Measurements from ENCODE around the gene NBEA.
"Not testable (repeated sequence)": the region's sequence is repeated elsewhere in the genome, so short reads cannot be mapped to it uniquely, and the experiment has no call there.

Gene NBEA

GRCh38 chr13:34959489-34959888 lies 17.4 kb downstream of the NBEA start:
- no peak for DNase-seq (ENCODE audit: low read depth in 2 of 2)

GRCh38 chr13:34964558-34964957 lies 22.5 kb downstream of the NBEA start:
- DNase-seq (ENCODE audit: low read depth in 2 of 2) = no peak

- no peak for DNase-seq (ENCODE audit: low read depth in 2 of 2)
Measured at GRCh38 chr13:34967851-34968562, 25.9 kb downstream of the NBEA start.

- DNase-seq (ENCODE audit: low read depth in 2 of 2) = not testable (repeated sequence)
Measured at GRCh38 chr13:34969539-34969938, 27.5 kb downstream of the NBEA start.

GRCh38 chr13:34970961-34971360 lies 28.9 kb downstream of the NBEA start:
- DNase-seq (ENCODE audit: low read depth in 2 of 2) = no peak

DNA sequence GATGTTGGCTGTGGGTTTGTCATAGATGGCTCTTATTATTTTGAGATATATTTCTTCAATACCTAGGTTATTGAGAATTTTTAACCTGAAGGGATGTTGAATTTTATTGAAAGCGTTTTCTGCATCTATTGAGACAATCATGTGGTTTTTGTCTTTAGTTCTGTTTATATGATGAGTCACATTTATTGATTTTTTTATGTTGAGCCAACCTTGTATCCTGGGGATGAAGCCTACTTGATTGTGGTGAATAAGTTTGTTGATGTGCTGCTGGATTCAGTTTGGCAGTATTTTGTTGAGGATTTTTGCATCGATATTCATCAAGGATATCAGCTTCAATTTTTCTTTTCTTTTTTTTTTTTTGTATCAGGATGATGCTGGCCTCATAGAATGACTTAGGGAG lies 29.4 kb downstream of the NBEA start:
- no peak for DNase-seq (ENCODE audit: low read depth in 2 of 2)

DNA sequence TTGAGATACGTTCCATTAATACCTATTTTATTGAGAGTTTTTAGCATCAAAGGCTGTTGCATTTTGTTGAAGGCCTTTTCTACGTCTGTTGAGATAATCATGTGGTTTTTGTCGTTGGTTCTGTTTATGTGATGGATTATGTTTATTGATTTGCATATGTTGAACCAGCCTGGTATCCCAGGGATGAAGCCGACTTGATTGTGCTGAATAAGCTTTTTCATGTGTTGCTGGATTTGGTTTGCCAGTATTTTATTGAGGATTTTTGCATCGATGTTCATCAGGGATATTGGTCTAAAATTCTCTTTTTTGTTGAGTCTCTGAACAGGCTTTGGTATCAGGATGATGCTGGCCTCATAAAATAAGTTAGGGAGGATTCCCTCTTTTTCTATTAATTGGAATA lies 43.1 kb downstream of the NBEA start:
- not testable (repeated sequence) for DNase-seq (ENCODE audit: low read depth in 2 of 2)

GRCh38 chr13:34988330-34988791 lies 46.3 kb downstream of the NBEA start:
- DNase-seq (ENCODE audit: low read depth in 2 of 2) = no peak

GRCh38 chr13:34990399-34991214 lies 48.5 kb downstream of the NBEA start:
- no peak for DNase-seq (ENCODE audit: low read depth in 2 of 2)

- no peak for DNase-seq (ENCODE audit: low read depth in 2 of 2)
Measured at GRCh38 chr13:34993470-34993869, 51.4 kb downstream of the NBEA start.

GRCh38 chr13:35003734-35004133 lies 61.7 kb downstream of the NBEA start:
- not testable (repeated sequence) for DNase-seq (ENCODE audit: low read depth in 2 of 2)

DNA sequence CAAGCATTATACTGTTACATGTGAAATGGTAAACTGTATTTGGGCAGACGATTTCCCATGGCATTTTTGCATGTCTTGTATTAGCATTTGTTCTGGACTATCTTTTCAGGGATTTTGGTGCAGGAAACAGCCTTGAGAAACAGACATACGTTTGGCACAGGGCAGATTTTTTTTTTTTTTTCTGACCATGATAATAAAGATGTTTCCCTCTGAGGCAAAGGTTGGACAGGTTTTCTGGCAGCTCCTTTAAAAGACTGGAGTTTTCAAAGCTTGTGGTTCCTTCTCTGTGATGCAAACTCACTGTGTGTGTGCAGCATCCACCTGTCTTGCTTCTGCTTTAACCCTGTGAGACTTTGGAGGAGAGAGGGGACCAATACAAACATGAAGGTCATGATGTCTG lies 63.0 kb downstream of the NBEA start:
- no peak for DNase-seq (ENCODE audit: low read depth in 2 of 2)

GRCh38 chr13:35014606-35015213 lies 72.6 kb downstream of the NBEA start:
- no peak for DNase-seq (ENCODE audit: low read depth in 2 of 2)

DNA sequence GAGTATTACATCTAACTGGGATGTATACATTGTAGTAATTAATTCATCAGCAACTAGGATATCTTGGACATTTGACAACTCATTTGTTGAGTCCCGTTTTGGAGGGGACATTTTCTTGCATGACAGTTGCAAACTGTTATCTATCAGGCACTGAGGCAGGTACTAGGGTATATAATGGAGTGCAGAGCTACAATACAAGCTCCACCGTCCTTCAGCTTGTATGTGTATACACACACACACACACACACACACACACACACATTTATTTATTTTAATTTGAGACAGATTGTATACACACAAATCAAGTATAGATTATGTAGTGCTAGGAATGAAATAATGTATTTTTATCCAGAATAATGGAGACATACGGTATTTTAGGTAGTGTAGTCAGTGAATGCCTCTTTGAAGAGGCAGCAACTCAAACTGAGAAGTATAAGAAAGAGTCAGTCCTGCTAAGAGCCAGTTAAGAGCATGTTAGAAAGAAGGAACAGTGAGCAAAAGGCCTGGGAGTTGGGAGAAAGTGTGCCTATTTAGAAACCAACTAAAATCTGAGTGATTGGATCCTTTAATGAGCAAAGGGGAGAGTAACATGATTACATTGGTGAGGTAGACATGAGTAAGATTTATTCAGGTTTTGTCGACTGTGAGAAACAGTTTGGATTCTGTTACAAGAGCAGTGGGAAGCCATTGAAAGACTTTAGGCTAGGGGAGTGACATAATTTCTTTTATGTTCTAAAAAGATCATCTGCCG lies 74.5 kb downstream of the NBEA start:
- no peak for DNase-seq (ENCODE audit: low read depth in 2 of 2)

- no peak for DNase-seq (ENCODE audit: low read depth in 2 of 2)
Measured at GRCh38 chr13:35025314-35025713, 83.2 kb downstream of the NBEA start.

- DNase-seq (ENCODE audit: low read depth in 2 of 2) = no peak
Measured at GRCh38 chr13:35028338-35028867, 86.3 kb downstream of the NBEA start.

GRCh38 chr13:35039012-35039411 lies 96.9 kb downstream of the NBEA start:
- no peak for DNase-seq (ENCODE audit: low read depth in 2 of 2)

- DNase-seq (ENCODE audit: low read depth in 2 of 2) = no peak
Measured at GRCh38 chr13:35046587-35046986, 104.5 kb downstream of the NBEA start.

GRCh38 chr13:35055705-35056104 lies 113.6 kb downstream of the NBEA start:
- DNase-seq (ENCODE audit: low read depth in 2 of 2) = no peak

GRCh38 chr13:35057858-35058257 lies 115.8 kb downstream of the NBEA start:
- DNase-seq (ENCODE audit: low read depth in 2 of 2) = no peak

GRCh38 chr13:35058585-35058984 lies 116.5 kb downstream of the NBEA start:
- DNase-seq (ENCODE audit: low read depth in 2 of 2) = not testable (repeated sequence)

DNA sequence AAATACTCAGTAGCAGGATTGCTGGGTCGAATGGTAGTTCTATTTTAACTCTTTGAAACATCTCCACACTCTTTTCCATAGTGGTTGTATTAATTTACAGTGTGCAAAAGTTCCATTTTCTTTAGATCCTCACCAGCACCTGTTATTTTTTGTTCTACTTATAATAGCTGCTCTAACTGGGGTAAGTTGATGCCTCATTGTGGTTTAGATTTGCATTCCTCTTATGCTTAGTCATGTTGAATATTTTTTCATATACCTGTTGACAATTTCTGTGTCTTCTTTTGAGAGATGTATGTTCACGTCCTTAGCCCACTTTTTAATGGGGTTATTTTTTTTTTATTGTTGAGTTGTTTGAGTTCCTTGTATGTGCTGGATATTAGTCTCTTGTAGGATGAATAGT lies 144.6 kb downstream of the NBEA start:
- no peak for DNase-seq (ENCODE audit: low read depth in 2 of 2)

Data from stimulated activated CD8-positive, alpha-beta memory T cell treated with anti-CD3 and anti-CD28 coated beads, Interleukin-7, amount 100 ng/mL, for 4 hours (primary cell).